GM06990 (cell line): ENCODE measurements around the gene PALS1.

ENCODE experiments used
- DNase-seq: peaks from one replicate; pipeline ENCODE4 v3.0.0-alpha.2; 2011; ENCODE audit not compliant: insufficient read length; ENCODE audit errors: extremely low read depth
- H3K27me3 ChIP-seq: replicated peaks from 2 replicates; pipeline ENCODE4 v1.6.0; 2011; ENCODE audit warnings: low read length; ENCODE audit not compliant: control insufficient read depth, insufficient read depth
- H3K36me3 ChIP-seq: 2 replicates; pipeline ENCODE4 v1.5.1; 2011; ENCODE audit warnings: low read length; ENCODE audit not compliant: control insufficient read depth, insufficient read depth
- H3K4me3 ChIP-seq: replicated peaks from 2 replicates; pipeline ENCODE4 v1.5.1; 2011; ENCODE audit warnings: low read depth, mild to moderate bottlenecking, control low read depth, low read length
- CTCF ChIP-seq: IDR thresholded peaks from 2 replicates; pipeline ENCODE4 v1.5.1; 2011; ENCODE audit warnings: low read length, control low read depth, mild to moderate bottlenecking, inconsistent platforms; ENCODE audit not compliant: insufficient read depth, poor library complexity, severe bottlenecking

Gene PALS1

GRCh38 chr14:67263499-67264149, 22.4 kb downstream of the PALS1 start:
- no peak for DNase-seq
- Histone ChIP-seq H3K27me3 (no peaks in the 10 kb centered on the region), H3K4me3 (no peak overlapping the region), H3K36me3 (no peaks in the 10 kb centered on the region)
- TF ChIP-seq CTCF: no peak

GRCh38 chr14:67265131-67265530, 23.9 kb downstream of the PALS1 start:
- no peak for DNase-seq
- Histone ChIP-seq H3K36me3 (no peaks in the 10 kb centered on the region), H3K27me3 (no peaks in the 10 kb centered on the region), H3K4me3 (no peak overlapping the region)
- no peak for TF ChIP-seq CTCF

GRCh38 chr14:67267576-67268328, 26.5 kb downstream of the PALS1 start:
- Histone ChIP-seq H3K4me3 (no peak overlapping the region), H3K36me3 (no peaks in the 10 kb centered on the region), H3K27me3 (no peaks in the 10 kb centered on the region)
- no peak for TF ChIP-seq CTCF
- DNase-seq: no peak

- DNase-seq: no peak
- Histone ChIP-seq H3K4me3 (no peak overlapping the region), H3K36me3 (no peaks in the 10 kb centered on the region), H3K27me3 (no peaks in the 10 kb centered on the region)
- TF ChIP-seq CTCF: no peak
Measured at GRCh38 chr14:67268426-67269150, 27.4 kb downstream of the PALS1 start.

GRCh38 chr14:67269298-67270060, 28.2 kb downstream of the PALS1 start:
- H3K27me3 ChIP-seq: no peaks in the 10 kb centered on the region
- H3K36me3 ChIP-seq: no peaks in the 10 kb centered on the region
- H3K4me3 ChIP-seq: no peak overlapping the region
- no peak for TF ChIP-seq CTCF
- no peak for DNase-seq
